Naive thymus-derived CD4-positive, alpha-beta T cell (primary cell): ENCODE data around the gene GRIA4. TPM values are rescaled to one million over a fixed set of nuclear protein-coding genes. Genes with fewer than 3 reads are reported as not detected.

Experiments used
- ATAC-seq: fragments of 150-1000 bp; cut with Tn5 transposase; 2 replicates; pipeline ENCODE4 v1.10.0; 2021; ENCODE audit warnings: mild to moderate bottlenecking, moderate library complexity
- CTCF ChIA-PET: fragments of 350-600 bp; sonication (Branson Sonifier 250); formaldehyde crosslinking; loops from one replicate; lab custom pipeline; 2021; ENCODE audit warnings: antibody characterized with exemption; lab: Charles Lee
- POLR2A ChIA-PET: fragments of 350-600 bp; sonication (Branson Sonifier 250); formaldehyde crosslinking; loops from one replicate; lab custom pipeline; 2021; ENCODE audit warnings: antibody characterized with exemption, inconsistent platforms; lab: Charles Lee
- DNase-seq, 9 donors: peaks; one replicate each; pipeline versions ENCODE4 v3.0.0 to v3.0.0-alpha.2; 2020 to 2022; ENCODE audit warnings: mixed read lengths in 1 of 9
- H3K27ac ChIP-seq: one replicate; pipeline ENCODE4 v1.7.0; 2013; ENCODE audit warnings: mild to moderate bottlenecking, low read depth, low read length, moderate library complexity
- H3K27me3 ChIP-seq, 2 donors: one replicate each; pipeline ENCODE4 v1.7.0; 2013; ENCODE audit warnings: low read length in 2 of 2, mild to moderate bottlenecking in 2 of 2, moderate library complexity in 2 of 2; ENCODE audit not compliant: control insufficient read depth in 2 of 2, insufficient read depth in 2 of 2
- H3K36me3 ChIP-seq, 3 experiments: 1 replicate in 2 of 3; 2 replicates in 1 of 3; pipeline ENCODE4 v1.7.0; 2013; ENCODE audit warnings: low read length in 3 of 3, mild to moderate bottlenecking in 3 of 3, moderate library complexity in 1 of 3; ENCODE audit not compliant: insufficient read depth in 3 of 3, control insufficient read depth in 2 of 3
- H3K4me1 ChIP-seq, 2 donors: one replicate each; pipeline ENCODE4 v1.7.0; 2013; ENCODE audit warnings: low read length in 2 of 2, mild to moderate bottlenecking in 2 of 2, moderate library complexity in 1 of 2; ENCODE audit not compliant: control insufficient read depth in 2 of 2, insufficient read depth in 2 of 2
- H3K4me3 ChIP-seq: 2 replicates; pipeline ENCODE4 v1.7.0; 2013; ENCODE audit warnings: mild to moderate bottlenecking, low read length
- H3K9me3 ChIP-seq, 3 experiments: 1 replicate in 2 of 3; 2 replicates in 1 of 3; pipeline ENCODE4 v1.7.0; 2013; ENCODE audit warnings: low read length in 3 of 3; ENCODE audit not compliant: control insufficient read depth in 2 of 3
- H3K27ac Mint-ChIP-seq, 9 donors: one replicate each; pipeline ENCODE4 v1.8.0; 2020 to 2022; ENCODE audit warnings: mixed read lengths in 9 of 9, mild to moderate bottlenecking in 8 of 9, moderate library complexity in 5 of 9, inconsistent platforms in 2 of 9
- H3K27me3 Mint-ChIP-seq, 5 donors: one replicate each; pipeline ENCODE4 v1.8.0; 2021 to 2022; ENCODE audit warnings: mixed read lengths in 5 of 5, mild to moderate bottlenecking in 1 of 5
- H3K36me3 Mint-ChIP-seq, 5 donors: one replicate each; pipeline ENCODE4 v1.8.0; 2020 to 2022; ENCODE audit warnings: mixed read lengths in 5 of 5, mild to moderate bottlenecking in 3 of 5, inconsistent platforms in 1 of 5
- H3K4me1 Mint-ChIP-seq, 7 donors: one replicate each; pipeline ENCODE4 v1.8.0; 2020 to 2022; ENCODE audit warnings: mixed read lengths in 7 of 7, mild to moderate bottlenecking in 3 of 7, inconsistent platforms in 1 of 7
- H3K4me3 Mint-ChIP-seq, 10 donors: one replicate each; pipeline ENCODE4 v1.8.0; 2020 to 2022; ENCODE audit warnings: mild to moderate bottlenecking in 10 of 10, mixed read lengths in 10 of 10, moderate library complexity in 6 of 10, inconsistent platforms in 2 of 10
- H3K9me3 Mint-ChIP-seq, 11 donors: one replicate each; pipeline ENCODE4 v1.8.0; 2020 to 2022; ENCODE audit warnings: mixed read lengths in 11 of 11, mild to moderate bottlenecking in 4 of 11, inconsistent platforms in 1 of 11, moderate library complexity in 1 of 11
- intact Hi-C, 2 donors: fragments of 100-400 bp; cut with micrococcal nuclease; formaldehyde crosslinking; loops; one replicate each; pipeline ENCODE4 v1.15.1; 2023
- polyA plus RNA-seq, 2 donors: library from polyadenylated mRNA; unstranded; fragments of 300-500 nt; fragmentation: Illumina TruSeq; gene quantifications; one replicate each; pipeline ENCODE4 v1.2.3, GENCODE V29; 2021
- total RNA-seq, 6 experiments: library from RNA in 5 of 6; stranded (reverse) in 5 of 6; gene quantifications; 1 replicate in 5 of 6; 2 replicates in 1 of 6; pipeline ENCODE4 v1.2.3 and lab custom pipeline; 2021 to 2026

The GRIA4 gene
- total and polyA plus RNA-seq, 7 experiments from 2014 or later = not detected

- peak; percentile 64 for ATAC-seq
These were observed 219.2 kb downstream of the GRIA4 start for GRCh38 chr11:105829084-105829483.

GRCh38 chr11:105834461-105834860, 224.6 kb downstream of the GRIA4 start:
- ATAC-seq (no peak), DNase-seq (no peak)
- H3K36me3 Mint-ChIP-seq = no peaks in the 10 kb centered on the region
- Histone ChIP-seq H3K9me3 (no peaks in the 10 kb centered on the region), H3K4me1 (no peaks in the 10 kb centered on the region), H3K4me3 (no peak overlapping the region), H3K27ac (no peak overlapping the region), H3K27me3 (no peaks in the 10 kb centered on the region), H3K36me3 (no peaks in the 10 kb centered on the region)
- POLR2A ChIA-PET = no interaction called here
- intact Hi-C loops = no loop called here
- CTCF ChIA-PET = no interaction called here
- H3K4me1 Mint-ChIP-seq = no peaks in the 10 kb centered on the region
- no peak overlapping the region for H3K4me3 Mint-ChIP-seq
- H3K9me3 Mint-ChIP-seq = peaks cover 0 to 2% (median 0%) of the 10 kb centered on the region in 11 donors
- peaks cover 0 to 14% (median 0%) of the 10 kb centered on the region in 5 donors for H3K27me3 Mint-ChIP-seq
- H3K27ac Mint-ChIP-seq = no peak overlapping the region

More at GRCh38 chr11:105829084-105829483, 219.2 kb downstream of the GRIA4 start:
- Mint-ChIP-seq H3K9me3 (peaks cover 0 to 2% (median 0%) of the 10 kb centered on the region in 11 donors), H3K27me3 (peaks cover 0 to 13% (median 0%) of the 10 kb centered on the region in 5 donors), H3K36me3 (no peaks in the 10 kb centered on the region), H3K4me1 (no peaks in the 10 kb centered on the region), H3K4me3 (no peak overlapping the region), H3K27ac (no peak overlapping the region)
- DNase-seq = no peak
- ChIA-PET POLR2A (no interaction called here), CTCF (no interaction called here)
- intact Hi-C loops = no loop called here
- no peaks in the 10 kb centered on the region for H3K4me1 ChIP-seq
- H3K27me3 ChIP-seq = no peaks in the 10 kb centered on the region
- H3K4me3 ChIP-seq = no peak overlapping the region
- no peaks in the 10 kb centered on the region for H3K36me3 ChIP-seq
- H3K9me3 ChIP-seq = no peaks in the 10 kb centered on the region
- no peak overlapping the region for H3K27ac ChIP-seq

GRCh38 chr11:105838668-105839384, 229.0 kb downstream of the GRIA4 start:
- Histone ChIP-seq H3K4me3 (no peak overlapping the region), H3K9me3 (no peaks in the 10 kb centered on the region), H3K27ac (no peak overlapping the region), H3K36me3 (no peaks in the 10 kb centered on the region), H3K4me1 (no peaks in the 10 kb centered on the region), H3K27me3 (no peaks in the 10 kb centered on the region)
- DNase-seq (no peak), ATAC-seq (no peak)
- H3K36me3 Mint-ChIP-seq = no peaks in the 10 kb centered on the region
- H3K27ac Mint-ChIP-seq = no peak overlapping the region
- POLR2A ChIA-PET = no interaction called here
- peaks cover 0 to 2% (median 0%) of the 10 kb centered on the region in 11 donors for H3K9me3 Mint-ChIP-seq
- H3K4me3 Mint-ChIP-seq = no peak overlapping the region
- CTCF ChIA-PET = no interaction called here
- intact Hi-C loops = no loop called here
- H3K4me1 Mint-ChIP-seq = no peaks in the 10 kb centered on the region
- peaks cover 0 to 9% (median 0%) of the 10 kb centered on the region in 5 donors for H3K27me3 Mint-ChIP-seq

- CTCF ChIA-PET = no interaction called here
- no peaks in the 10 kb centered on the region for H3K4me1 ChIP-seq
- DNase-seq = no peak
- H3K9me3 ChIP-seq = no peaks in the 10 kb centered on the region
- H3K36me3 ChIP-seq = no peaks in the 10 kb centered on the region
- POLR2A ChIA-PET = no interaction called here
- no peaks in the 10 kb centered on the region for H3K36me3 Mint-ChIP-seq
- peaks cover 0 to 13% (median 4%) of the 10 kb centered on the region in 5 donors for H3K27me3 Mint-ChIP-seq
- H3K27me3 ChIP-seq = no peaks in the 10 kb centered on the region
- H3K4me3 ChIP-seq = no peak overlapping the region
- intact Hi-C loops = no loop called here
- H3K9me3 Mint-ChIP-seq = peaks cover 0 to 2% (median 0%) of the 10 kb centered on the region in 11 donors
- no peak overlapping the region for H3K27ac Mint-ChIP-seq
- H3K27ac ChIP-seq = no peak overlapping the region
- ATAC-seq = no peak
- H3K4me1 Mint-ChIP-seq = no peaks in the 10 kb centered on the region
- no peak overlapping the region for H3K4me3 Mint-ChIP-seq
These were observed 230.5 kb downstream of the GRIA4 start for GRCh38 chr11:105840391-105840790.

- DNase-seq (no peak), ATAC-seq (no peak)
- CTCF ChIA-PET = no interaction called here
- Histone ChIP-seq H3K9me3 (no peaks in the 10 kb centered on the region), H3K27me3 (peaks cover 0 to 4% of the 10 kb centered on the region in 2 donors), H3K4me3 (no peak overlapping the region), H3K4me1 (no peaks in the 10 kb centered on the region), H3K27ac (no peak overlapping the region), H3K36me3 (no peaks in the 10 kb centered on the region)
- H3K36me3 Mint-ChIP-seq = no peaks in the 10 kb centered on the region
- no peaks in the 10 kb centered on the region for H3K4me1 Mint-ChIP-seq
- intact Hi-C loops = no loop called here
- H3K9me3 Mint-ChIP-seq = no peaks in the 10 kb centered on the region
- no peak overlapping the region for H3K4me3 Mint-ChIP-seq
- H3K27me3 Mint-ChIP-seq = peaks cover 0 to 28% (median 8%) of the 10 kb centered on the region in 5 donors
- H3K27ac Mint-ChIP-seq = no peak overlapping the region
- POLR2A ChIA-PET = no interaction called here
These were observed 242.5 kb downstream of the GRIA4 start for GRCh38 chr11:105852403-105852802.

- Mint-ChIP-seq H3K4me1 (no peaks in the 10 kb centered on the region), H3K4me3 (no peak overlapping the region), H3K27ac (no peak overlapping the region), H3K9me3 (no peaks in the 10 kb centered on the region), H3K36me3 (no peaks in the 10 kb centered on the region), H3K27me3 (peaks cover 0 to 32% (median 12%) of the 10 kb centered on the region in 5 donors)
- no peak for DNase-seq
- Histone ChIP-seq H3K27me3 (peaks cover 0 to 4% of the 10 kb centered on the region in 2 donors), H3K9me3 (no peaks in the 10 kb centered on the region), H3K4me3 (no peak overlapping the region), H3K27ac (no peak overlapping the region), H3K36me3 (no peaks in the 10 kb centered on the region), H3K4me1 (no peaks in the 10 kb centered on the region)
- intact Hi-C loops = no loop called here
- ChIA-PET POLR2A (no interaction called here), CTCF (no interaction called here)
- no peak for ATAC-seq
These were observed 244.4 kb downstream of the GRIA4 start for GRCh38 chr11:105854269-105854668.

- Mint-ChIP-seq H3K27me3 (peaks cover 0 to 29% (median 20%) of the 10 kb centered on the region in 5 donors), H3K4me3 (no peak overlapping the region), H3K27ac (no peak overlapping the region), H3K9me3 (no peaks in the 10 kb centered on the region), H3K36me3 (no peaks in the 10 kb centered on the region), H3K4me1 (no peaks in the 10 kb centered on the region)
- DNase-seq (no peak), ATAC-seq (no peak)
- Histone ChIP-seq H3K4me1 (no peaks in the 10 kb centered on the region), H3K4me3 (no peak overlapping the region), H3K9me3 (no peaks in the 10 kb centered on the region), H3K27me3 (peaks cover 0 to 4% of the 10 kb centered on the region in 2 donors), H3K36me3 (no peaks in the 10 kb centered on the region), H3K27ac (no peak overlapping the region)
- CTCF ChIA-PET = no interaction called here
- intact Hi-C loops = no loop called here
- POLR2A ChIA-PET = no interaction called here
These were observed 247.1 kb downstream of the GRIA4 start for GRCh38 chr11:105856954-105857353.
